BLaER1 (cell line): ENCODE results near the gene SLC13A5.
A peak's percentile ranks its signal among the peaks of the same experiment; 100 is the strongest.
"Not testable (repeated sequence)": the region's sequence is repeated elsewhere in the genome, so short reads cannot be mapped to it uniquely, and the experiment has no call there.

Experiments
- H3K27ac ChIP-seq: shearing (Covaris generic); formaldehyde crosslinking; 2 replicates; pipeline ENCODE4 v1.8.1; 2022
- H3K27me3 ChIP-seq: shearing (Covaris generic); formaldehyde crosslinking; 2 replicates; pipeline ENCODE4 v1.8.1; 2022
- H3K36me3 ChIP-seq: shearing (Covaris generic); formaldehyde crosslinking; 2 replicates; pipeline ENCODE4 v1.8.1; 2022
- H3K4me1 ChIP-seq: shearing (Covaris generic); formaldehyde crosslinking; 2 replicates; pipeline ENCODE4 v1.8.1; 2022
- H3K4me2 ChIP-seq: shearing (Covaris generic); formaldehyde crosslinking; 2 replicates; pipeline ENCODE4 v1.8.1; 2022
- H3K4me3 ChIP-seq: shearing (Covaris generic); formaldehyde crosslinking; 2 replicates; pipeline ENCODE4 v1.8.1; 2022
- H3K9ac ChIP-seq: shearing (Covaris generic); formaldehyde crosslinking; 2 replicates; pipeline ENCODE4 v1.8.1; 2022
- H3K9me3 ChIP-seq: shearing (Covaris generic); formaldehyde crosslinking; 2 replicates; pipeline ENCODE4 v1.8.1; 2022
- H4K20me1 ChIP-seq: shearing (Covaris generic); formaldehyde crosslinking; 2 replicates; pipeline ENCODE4 v1.8.1; 2022
- Cebpa-rat ChIP-seq: shearing (Covaris generic); IDR thresholded peaks from 2 replicates; pipeline ENCODE4 v1.8.1; 2022

SLC13A5 gene

GRCh38 chr17:6749519-6749918 is 36.4 kb upstream of the SLC13A5 start:
- Histone ChIP-seq H3K27me3 (no peaks in the 10 kb centered on the region), H3K36me3 (no peaks in the 10 kb centered on the region), H4K20me1 (no peaks in the 10 kb centered on the region), H3K9me3 (no peaks in the 10 kb centered on the region), H3K4me1 (peaks cover 24% of the 10 kb centered on the region), H3K9ac (no peak overlapping the region), H3K4me2 (no peak overlapping the region), H3K4me3 (no peak overlapping the region), H3K27ac (no peak overlapping the region)
- no peak for TF ChIP-seq Cebpa-rat

- H3K4me2 ChIP-seq = no peak overlapping the region
- peaks cover 17% of the 10 kb centered on the region for H3K4me1 ChIP-seq
- no peak for TF ChIP-seq Cebpa-rat
- H3K27me3 ChIP-seq = no peaks in the 10 kb centered on the region
- H3K4me3 ChIP-seq = no peak overlapping the region
- H3K36me3 ChIP-seq = no peaks in the 10 kb centered on the region
- no peak overlapping the region for H3K27ac ChIP-seq
- no peaks in the 10 kb centered on the region for H4K20me1 ChIP-seq
- H3K9ac ChIP-seq = no peak overlapping the region
- no peaks in the 10 kb centered on the region for H3K9me3 ChIP-seq
These were observed 35.4 kb upstream of the SLC13A5 start for GRCh38 chr17:6748617-6749016.

- not testable (repeated sequence) for H4K20me1 ChIP-seq, H3K9me3 ChIP-seq, H3K4me3 ChIP-seq, H3K27ac ChIP-seq, H3K4me1 ChIP-seq, H3K9ac ChIP-seq, H3K27me3 ChIP-seq, H3K4me2 ChIP-seq, H3K36me3 ChIP-seq
These were observed 33.5 kb upstream of the SLC13A5 start for GRCh38 chr17:6746665-6747064.

GRCh38 chr17:6729531-6729930 is 16.4 kb upstream of the SLC13A5 start:
- no peak for TF ChIP-seq Cebpa-rat
- Histone ChIP-seq H3K27me3 (no peaks in the 10 kb centered on the region), H3K4me2 (no peak overlapping the region), H3K27ac (no peak overlapping the region), H3K9me3 (no peaks in the 10 kb centered on the region), H3K9ac (no peak overlapping the region), H4K20me1 (no peaks in the 10 kb centered on the region), H3K4me1 (no peaks in the 10 kb centered on the region), H3K36me3 (no peaks in the 10 kb centered on the region), H3K4me3 (no peak overlapping the region)

- Histone ChIP-seq H3K27ac (no peak overlapping the region), H3K9ac (no peak overlapping the region), H3K4me3 (no peak overlapping the region), H3K4me1 (no peaks in the 10 kb centered on the region), H3K4me2 (no peak overlapping the region), H3K36me3 (no peaks in the 10 kb centered on the region), H3K27me3 (no peaks in the 10 kb centered on the region), H4K20me1 (no peaks in the 10 kb centered on the region), H3K9me3 (no peaks in the 10 kb centered on the region)
- no peak for TF ChIP-seq Cebpa-rat
These were observed 10.8 kb upstream of the SLC13A5 start for GRCh38 chr17:6724009-6724408.

- no peak for TF ChIP-seq Cebpa-rat
- H3K27ac ChIP-seq = no peak overlapping the region
- H3K36me3 ChIP-seq = no peaks in the 10 kb centered on the region
- no peak overlapping the region for H3K4me3 ChIP-seq
- no peaks in the 10 kb centered on the region for H3K4me1 ChIP-seq
- H4K20me1 ChIP-seq = no peaks in the 10 kb centered on the region
- H3K9me3 ChIP-seq = peaks cover 4% of the 10 kb centered on the region
- no peak overlapping the region for H3K9ac ChIP-seq
- no peaks in the 10 kb centered on the region for H3K27me3 ChIP-seq
- no peak overlapping the region for H3K4me2 ChIP-seq
These were observed 8.6 kb upstream of the SLC13A5 start for GRCh38 chr17:6721744-6722143.

- Histone ChIP-seq H3K4me1 (peaks cover 19% of the 10 kb centered on the region), H3K4me2 (no peak overlapping the region), H3K9me3 (peaks cover 12% of the 10 kb centered on the region), H3K27me3 (peaks cover 28% of the 10 kb centered on the region), H3K36me3 (no peaks in the 10 kb centered on the region), H4K20me1 (peaks cover 6% of the 10 kb centered on the region; the same call in 1 of the 2 replicates), H3K4me3 (no peak overlapping the region), H3K9ac (no peak overlapping the region), H3K27ac (no peak overlapping the region)
- TF ChIP-seq Cebpa-rat = no peak
These were observed 3.6 kb upstream of the SLC13A5 start for GRCh38 chr17:6716736-6717135.

GRCh38 chr17:6714315-6714874 is 1.2 kb upstream of the SLC13A5 start:
- Histone ChIP-seq H3K4me2 (no peak overlapping the region), H3K9ac (no peak overlapping the region)

GRCh38 chr17:6713918-6714271 is 726 bp upstream of the SLC13A5 start:
- Histone ChIP-seq H3K27me3 (peaks cover 29% of the 10 kb centered on the region), H3K4me3 (no peak overlapping the region), H3K27ac (no peak overlapping the region), H3K4me2 (peak overlapping the region; percentile 79; the same call in 1 of the 2 replicates), H3K9ac (no peak overlapping the region), H3K36me3 (no peaks in the 10 kb centered on the region), H3K4me1 (peaks cover 21% of the 10 kb centered on the region), H4K20me1 (peaks cover 6% of the 10 kb centered on the region; the same call in 1 of the 2 replicates), H3K9me3 (peaks cover 12% of the 10 kb centered on the region)
- no peak for TF ChIP-seq Cebpa-rat

More at GRCh38 chr17:6714315-6714874, 1.2 kb upstream of the SLC13A5 start:
- Histone ChIP-seq H3K9me3 (peaks cover 12% of the 10 kb centered on the region), H3K27ac (no peak overlapping the region), H3K27me3 (peaks cover 29% of the 10 kb centered on the region), H3K4me3 (no peak overlapping the region), H3K4me1 (peaks cover 21% of the 10 kb centered on the region), H4K20me1 (peaks cover 6% of the 10 kb centered on the region; the same call in 1 of the 2 replicates), H3K36me3 (no peaks in the 10 kb centered on the region)
- TF ChIP-seq Cebpa-rat = no peak

- peak overlapping the region; percentile 79 for H3K4me2 ChIP-seq
- peaks cover 10% of the 10 kb centered on the region for H3K9me3 ChIP-seq
- TF ChIP-seq Cebpa-rat = no peak
- H3K4me1 ChIP-seq = peaks cover 21% of the 10 kb centered on the region
- H3K36me3 ChIP-seq = no peaks in the 10 kb centered on the region
- no peak overlapping the region for H3K27ac ChIP-seq
- peak overlapping the region; percentile 57 for H3K4me3 ChIP-seq
- no peak overlapping the region for H3K9ac ChIP-seq
- peaks cover 29% of the 10 kb centered on the region for H3K27me3 ChIP-seq
- peaks cover 6% of the 10 kb centered on the region; the same call in 1 of the 2 replicates for H4K20me1 ChIP-seq
These were observed 377 bp downstream of the SLC13A5 start for GRCh38 chr17:6712854-6713129.
